ENCODE measurements around the gene ERC2.
A peak's percentile ranks its signal among the peaks of the same experiment; 100 is the strongest.

The ERC2 gene

DNA sequence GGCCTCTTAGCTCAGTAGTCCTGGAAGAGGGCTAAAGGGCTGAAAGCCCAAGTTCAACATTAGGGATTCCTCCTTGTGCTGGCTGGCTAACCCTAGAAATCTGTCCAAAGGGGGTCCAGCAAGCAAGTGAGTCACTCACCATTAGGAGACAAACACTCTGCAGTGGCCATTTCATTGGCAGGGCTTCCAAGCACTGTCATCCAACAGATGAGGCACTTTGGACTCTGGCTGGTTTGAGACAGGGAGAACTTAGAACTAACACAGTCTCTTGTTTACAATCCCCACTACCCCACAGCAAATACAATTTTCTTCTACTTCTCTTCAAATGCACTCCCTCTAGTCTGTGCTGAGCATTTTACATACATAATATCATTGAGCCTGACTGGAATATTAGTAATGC lies 971.0 kb downstream of the ERC2 start:
- no peak for DNase-seq

DNA sequence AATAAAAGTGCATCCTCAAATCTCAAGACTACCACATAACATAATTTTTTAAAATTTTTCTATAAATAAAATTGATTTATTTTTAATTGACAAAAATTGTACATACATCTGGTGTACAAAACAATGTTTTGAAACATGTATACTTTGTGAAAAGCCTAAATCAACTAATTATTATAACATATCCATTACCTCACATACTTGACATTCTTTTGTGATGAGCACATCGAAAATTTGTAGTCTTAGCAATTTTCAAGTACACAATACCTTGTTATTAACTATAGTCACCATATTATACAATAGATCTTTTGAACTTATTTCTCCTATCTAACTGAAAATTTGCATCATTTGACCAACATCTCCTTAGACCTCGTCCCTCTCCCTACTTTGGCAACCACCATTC lies 973.3 kb downstream of the ERC2 start:
- no peak for DNase-seq

DNA sequence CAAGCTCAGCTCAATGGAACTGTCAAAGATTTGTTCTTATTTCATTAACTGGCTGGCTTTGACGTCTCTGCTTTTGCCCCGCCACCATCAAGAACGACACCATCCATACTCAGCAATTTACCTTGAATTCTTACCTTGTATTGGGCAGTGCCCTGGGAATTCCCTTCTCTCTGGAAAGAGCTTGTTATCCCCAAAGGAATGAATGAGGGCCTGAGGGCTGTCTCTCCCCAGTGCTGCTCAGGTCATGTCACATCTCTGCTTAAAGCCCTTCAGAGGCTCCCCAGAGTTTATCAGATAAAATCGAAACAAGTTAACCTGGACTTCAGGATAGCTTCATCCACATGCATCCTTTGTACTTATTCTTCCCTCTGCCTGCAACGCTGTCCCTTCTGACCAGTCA lies 975.3 kb downstream of the ERC2 start:
- DNase-seq, result no peak

DNA sequence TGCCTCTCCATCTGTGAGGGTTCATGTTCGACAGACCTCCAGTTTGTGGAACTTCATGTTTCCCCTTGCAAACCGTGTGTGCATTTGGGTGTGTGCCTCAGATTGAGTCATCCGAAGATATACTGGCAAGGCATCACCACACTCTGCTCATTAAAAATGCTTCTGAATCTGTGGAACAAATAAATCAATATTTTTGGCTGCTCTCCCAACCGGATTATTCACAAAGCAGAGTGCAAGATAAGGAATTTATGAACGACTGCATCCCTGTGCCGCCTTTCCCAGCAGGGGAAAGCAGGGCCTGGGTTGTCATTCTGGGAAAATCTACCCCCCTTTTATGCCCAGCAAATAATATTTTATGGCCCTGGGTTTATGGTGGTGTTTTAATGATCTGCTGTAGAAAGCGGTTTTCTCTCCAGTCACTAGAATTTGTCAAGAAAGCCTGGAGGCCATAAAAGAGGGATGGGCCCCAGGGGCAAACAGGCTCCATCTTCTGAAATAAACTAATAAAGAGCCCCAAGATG lies 976.9 kb downstream of the ERC2 start:
- no peak for DNase-seq

DNA sequence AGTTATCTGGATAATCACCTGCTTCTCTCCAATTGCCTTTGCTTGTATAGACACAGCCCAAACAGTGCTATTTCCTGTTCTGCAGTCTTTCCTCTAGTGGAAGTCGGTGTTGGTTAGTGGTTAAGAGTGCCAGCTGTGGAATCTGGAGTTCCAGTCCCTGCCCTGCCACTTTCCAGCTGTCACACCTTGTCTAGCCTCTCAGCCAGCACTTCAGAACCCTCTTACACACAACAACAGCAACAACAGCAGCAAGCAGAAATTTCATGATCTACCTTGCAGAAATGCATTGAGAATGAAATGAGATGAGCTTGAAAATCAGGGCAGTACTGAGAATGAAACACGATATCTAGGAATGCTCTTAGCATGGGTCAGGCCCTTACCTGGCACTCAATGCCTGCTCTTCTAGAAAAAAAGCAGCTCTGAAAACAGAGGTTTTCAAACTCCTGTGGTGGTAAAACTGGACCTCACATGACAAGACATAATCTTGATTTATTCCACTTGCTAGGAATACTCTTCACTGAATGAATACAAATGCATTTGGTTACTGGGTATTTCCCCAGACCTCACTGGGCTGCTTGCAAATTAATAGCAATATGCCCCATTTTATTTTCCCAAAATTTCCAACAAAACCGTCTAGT lies 977.9 kb downstream of the ERC2 start:
- DNase-seq, result no peak

DNA sequence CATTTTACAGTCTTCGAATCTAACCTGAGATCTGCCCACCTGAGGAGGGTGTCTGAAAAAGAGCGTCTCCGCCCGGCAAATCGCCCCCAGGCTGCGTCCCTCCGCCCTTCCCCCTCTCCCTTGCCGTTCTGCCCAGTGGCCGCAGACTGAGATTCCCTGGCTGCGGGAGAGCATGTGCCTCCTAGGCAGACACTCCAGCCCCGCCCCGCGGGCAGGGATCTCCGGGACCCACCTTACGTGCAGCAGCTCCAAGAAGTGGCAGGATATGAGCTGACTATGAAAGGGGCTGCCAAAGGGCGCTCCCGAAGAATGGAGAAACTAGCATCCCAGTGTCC lies 978.5 kb downstream of the ERC2 start:
- DNase-seq, result no peak

DNA sequence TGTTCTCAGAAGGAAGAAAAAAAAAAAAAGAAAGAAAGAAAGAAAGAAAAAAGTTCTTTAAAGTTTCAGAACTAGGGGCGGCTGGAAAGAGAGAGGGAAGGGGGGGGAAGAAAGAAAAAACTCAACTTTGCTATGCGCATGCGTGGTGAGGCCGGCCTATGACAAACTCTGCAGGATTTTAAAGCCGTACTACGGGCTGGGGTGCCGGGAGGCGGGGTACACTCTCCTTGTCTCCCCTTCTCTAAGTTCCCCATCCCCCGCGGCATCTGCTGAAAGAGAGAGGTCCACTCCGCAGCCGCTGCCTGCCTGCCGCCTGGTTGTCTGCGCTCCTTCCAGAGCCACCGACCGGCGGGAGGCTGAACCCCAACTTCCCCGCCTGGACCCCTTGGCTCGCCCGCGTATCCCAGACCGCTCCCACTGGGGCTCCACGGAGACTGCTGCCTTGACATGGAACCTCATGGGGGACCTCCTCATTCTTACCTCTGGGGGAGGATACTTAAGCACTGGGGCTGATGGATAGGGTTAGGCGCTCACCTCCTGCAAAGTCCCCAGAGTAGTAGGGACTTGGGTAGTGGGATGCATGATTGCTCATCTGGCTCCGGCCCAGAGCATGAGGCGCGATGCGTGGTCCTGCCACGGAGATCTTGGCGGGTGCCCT lies 979.7 kb downstream of the ERC2 start:
- no peak for DNase-seq

DNA sequence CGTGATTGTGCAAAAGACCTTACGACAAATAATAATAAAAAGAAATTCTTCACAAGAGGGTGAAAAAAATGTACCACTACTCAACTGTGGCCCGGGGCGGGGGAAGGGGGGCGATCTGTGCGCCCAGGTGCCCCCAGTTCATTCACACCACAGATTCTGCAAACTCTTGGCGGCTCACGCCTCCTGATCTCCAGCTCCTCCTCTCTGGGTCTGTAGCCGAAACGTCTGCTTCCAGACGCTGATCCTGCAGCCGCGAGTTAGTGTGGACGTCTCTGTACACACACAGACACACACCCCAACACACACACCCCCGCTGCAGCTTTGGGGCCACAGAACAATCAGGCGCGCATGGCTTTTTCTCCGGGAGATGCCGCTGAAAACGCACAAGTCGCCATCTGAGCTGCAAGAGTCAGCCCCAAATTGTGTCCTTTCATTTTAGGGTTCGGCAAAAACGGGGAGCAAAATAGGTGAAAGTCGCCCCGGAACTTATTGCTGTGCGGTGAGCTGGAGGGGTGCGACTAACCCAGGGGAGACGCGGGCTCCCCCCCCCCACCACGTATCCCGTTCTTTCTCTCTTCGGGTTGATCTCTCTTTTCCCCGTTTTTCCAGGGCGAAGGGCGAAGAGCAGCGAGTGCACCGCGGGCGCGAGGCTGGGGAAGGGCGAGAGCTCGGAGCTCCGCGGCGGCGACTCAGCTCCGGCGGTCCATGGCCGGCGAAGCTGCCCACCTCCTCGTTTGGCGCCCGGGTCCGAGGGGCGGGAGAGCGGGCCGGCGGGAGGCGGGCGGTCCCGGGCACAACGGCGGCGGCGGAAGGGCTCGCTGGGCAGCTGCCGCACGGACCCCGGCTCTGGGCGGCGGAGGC lies 980.7 kb downstream of the ERC2 start:
- no peak for DNase-seq

DNA sequence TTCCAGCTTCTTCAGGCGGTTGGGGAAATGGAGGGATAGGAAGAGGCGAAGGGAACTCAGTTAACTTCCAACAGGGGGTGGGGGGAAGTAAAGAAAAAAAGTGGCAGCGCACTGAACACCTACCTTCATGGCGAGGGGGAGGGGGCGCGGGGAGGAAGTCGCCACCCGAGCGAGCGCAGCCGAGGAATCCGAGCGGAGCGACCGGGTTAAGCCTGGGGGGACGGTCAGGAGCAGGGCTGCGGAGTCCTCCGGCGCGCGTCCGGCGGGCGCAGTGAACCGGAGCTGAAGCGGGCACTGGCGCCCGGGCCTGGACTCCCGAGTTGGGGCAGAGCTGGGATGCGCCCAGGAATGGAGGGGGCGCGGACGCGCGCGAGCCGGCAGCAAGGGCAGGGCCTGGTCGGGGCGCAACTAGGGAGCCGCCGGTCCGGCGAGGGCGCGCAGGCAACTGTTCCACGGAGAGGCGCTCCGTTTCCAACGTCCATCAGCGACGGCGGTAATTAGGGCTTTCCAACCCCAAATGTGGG lies 981.3 kb downstream of the ERC2 start, which contains the start of gene WNT5A:
TSS of gene WNT5A (minus strand) at position 450 of the 524 bp plus-strand sequence. CDS start at position 129, 321 bp downstream.
- no peak for DNase-seq

DNA sequence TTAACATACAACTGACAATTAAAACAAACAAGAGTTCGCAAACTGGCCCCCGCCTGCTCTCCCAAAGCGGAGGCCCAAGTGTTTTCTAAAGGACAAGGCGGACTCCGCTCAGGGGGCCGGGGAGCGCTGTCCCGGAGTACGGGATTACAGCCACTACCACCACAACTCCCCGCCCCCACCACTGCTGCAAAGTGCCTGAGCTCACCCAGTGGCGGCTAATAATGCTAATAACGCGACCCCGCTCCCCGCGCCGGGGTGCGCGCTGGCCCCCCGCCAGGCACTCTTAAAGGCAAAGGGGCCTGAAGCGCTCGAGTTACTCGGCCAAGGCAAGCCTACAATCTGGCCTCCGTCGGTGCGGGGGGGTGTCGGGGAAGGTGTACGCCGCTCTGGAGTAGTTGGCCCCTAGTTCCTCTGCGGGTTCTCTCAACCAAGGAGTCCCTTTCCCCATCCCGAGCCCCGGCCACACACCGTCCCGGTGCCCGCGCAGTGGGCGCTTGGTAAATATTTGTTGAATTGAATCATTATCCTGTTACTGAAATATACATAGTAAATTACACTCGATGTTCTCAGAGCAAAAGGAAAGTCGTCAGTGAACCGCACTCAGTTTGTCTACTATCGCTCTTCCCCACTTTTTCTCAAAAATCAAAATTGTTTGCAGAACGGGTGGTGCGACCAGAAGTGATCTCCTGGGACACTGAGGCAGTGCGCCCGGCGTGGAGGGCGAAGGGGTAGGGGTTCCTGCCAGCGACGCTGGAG lies 982.0 kb downstream of the ERC2 start:
- DNase-seq, result no peak

DNA sequence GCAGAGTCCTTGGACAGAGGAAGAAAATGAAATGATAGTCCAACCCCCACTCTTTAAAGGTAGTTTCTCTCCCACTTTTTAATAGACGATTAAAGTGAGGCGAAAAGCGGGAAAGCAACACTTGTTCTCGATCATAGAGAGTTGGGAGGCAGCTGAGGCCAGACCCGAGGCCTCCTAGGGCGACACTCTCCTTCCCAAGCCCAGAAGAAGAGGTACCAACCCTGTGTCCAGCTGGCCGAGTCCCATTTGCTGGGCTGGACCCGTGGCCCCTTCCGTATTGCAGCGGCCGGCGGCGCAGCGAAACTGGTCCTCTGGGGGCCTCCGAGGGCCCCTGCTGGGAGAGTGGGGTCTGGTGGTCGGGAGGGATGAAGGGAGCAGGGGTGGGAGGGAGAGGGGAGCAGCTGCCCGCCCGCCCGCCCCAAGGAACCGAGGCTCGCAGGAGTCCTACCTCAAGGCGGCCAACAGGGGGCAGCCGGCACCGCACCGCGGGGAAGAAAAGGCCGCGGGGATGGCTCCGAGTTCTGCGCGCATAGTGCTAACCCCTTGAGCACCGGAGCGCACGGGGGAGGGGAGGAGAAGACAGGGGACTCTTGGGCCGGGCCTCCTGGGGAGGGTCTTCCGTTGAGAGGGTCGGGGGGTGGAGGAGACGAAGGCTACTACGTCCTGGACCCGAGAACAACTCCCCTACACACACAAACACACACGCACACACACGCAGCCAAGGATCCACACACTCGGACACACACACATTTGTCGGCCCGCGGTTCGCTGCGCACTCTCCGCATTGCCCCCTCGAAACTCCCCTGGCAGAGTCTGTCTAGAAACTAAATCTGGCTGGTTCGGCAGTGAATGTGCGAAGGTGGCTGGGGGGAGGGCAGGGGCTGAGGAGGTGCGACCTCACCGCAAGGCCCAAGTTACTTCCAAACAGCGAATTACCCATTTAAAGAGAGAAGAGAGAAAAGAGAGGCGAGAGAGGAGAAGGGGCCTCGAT lies 983.2 kb downstream of the ERC2 start:
- DNase-seq, result peak; percentile 19 to 31

DNA sequence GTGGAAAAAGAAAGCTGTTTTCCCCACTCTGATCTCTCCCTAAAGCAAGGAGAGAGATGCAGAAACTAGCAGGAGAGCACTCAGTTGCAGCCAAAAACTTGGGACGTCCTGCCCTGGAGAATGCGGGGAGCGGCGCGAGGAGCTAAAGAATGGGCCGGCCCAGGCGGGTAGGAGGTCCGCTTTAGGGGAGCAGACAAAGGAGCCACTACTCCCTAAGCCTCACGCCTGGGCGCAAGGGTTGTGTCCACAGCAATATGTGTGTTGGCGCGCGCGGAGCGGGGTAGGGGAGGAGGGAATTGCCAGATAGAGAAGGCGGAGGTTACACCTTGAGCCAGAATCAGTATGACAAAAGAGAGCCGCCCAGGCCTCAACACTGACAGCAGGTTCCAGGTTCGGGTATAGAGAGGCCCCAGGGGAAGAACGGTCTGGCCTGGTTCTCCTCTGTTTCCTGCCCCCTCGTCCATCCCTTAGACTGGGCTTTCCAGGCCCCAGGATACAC lies 984.0 kb downstream of the ERC2 start:
- DNase-seq, result no peak

DNA sequence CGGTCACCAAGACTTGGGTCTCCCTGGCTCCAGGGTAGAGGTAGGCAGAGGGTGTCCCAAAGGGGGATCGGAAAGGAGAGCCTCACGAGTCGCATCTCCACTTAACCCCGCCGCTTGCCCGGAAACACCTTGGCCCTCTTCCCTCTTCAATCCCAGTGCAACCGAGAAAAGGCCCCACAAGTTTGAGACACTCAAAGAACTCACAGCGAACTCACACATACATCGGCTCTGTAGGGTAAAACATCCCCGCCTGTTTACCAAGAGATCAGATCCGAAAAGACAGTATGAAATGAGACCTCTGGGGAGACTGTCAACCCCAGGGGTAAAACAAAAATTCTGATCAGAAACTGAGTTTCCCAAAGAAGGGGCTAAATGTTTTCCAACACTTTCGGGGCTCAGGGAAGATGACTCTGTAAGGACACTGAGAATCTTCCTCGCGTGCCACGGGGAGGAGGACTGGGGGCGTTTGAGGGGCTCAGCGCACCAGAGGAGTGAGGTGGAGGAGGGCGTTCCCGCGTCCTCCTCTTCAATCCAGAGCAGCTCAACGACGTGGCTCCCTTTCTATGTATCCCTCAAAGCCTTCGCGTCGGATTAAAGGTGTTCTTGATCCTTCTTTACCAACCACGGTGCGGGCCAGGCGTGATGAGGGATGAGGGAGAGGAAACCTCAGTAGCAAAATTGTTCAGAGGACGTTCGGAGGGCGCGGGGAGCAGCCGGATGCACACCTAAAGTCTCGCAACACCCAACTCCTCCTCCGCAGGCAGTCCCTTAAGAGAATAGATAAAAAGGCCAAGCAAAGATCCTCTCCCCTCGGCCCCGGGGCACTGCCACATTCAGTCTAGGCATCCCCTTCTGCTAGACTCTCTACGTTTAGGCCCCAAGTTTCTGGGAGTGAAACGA lies 984.8 kb downstream of the ERC2 start:
- no peak for DNase-seq

DNA sequence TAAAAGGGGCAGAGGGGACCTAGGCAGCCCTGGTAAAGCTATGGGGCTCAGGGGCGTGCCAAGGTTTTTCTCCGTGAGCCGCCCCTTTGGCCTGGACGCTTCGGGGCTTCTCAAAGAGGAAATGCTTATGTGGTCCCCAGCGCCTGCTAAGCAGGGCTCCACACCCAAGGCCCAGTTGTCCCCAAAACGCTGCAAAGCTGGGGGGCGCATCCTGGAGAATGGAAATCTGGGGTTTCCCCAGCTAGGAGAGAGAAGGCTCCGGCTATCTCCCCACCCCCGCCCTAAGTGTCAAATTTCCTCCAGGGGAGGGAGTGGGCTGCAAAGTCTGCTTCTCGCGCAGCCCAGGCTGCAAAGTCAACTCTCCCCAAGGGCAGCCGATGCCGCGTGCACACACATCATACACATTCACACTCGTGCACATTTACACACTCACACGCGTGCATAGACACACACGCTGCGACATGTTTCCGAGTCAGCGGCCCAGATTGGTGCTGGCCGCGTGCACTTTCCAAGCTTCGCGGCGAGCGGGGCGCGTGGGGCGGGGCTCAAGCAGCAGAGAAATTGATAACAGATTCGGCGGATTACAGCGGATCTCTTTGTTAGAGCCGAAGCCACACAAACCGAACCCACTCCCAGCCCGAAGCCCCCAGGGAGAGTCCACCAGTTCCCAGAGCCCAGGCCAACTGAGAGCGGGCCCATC lies 985.6 kb downstream of the ERC2 start:
- DNase-seq, result no peak

DNA sequence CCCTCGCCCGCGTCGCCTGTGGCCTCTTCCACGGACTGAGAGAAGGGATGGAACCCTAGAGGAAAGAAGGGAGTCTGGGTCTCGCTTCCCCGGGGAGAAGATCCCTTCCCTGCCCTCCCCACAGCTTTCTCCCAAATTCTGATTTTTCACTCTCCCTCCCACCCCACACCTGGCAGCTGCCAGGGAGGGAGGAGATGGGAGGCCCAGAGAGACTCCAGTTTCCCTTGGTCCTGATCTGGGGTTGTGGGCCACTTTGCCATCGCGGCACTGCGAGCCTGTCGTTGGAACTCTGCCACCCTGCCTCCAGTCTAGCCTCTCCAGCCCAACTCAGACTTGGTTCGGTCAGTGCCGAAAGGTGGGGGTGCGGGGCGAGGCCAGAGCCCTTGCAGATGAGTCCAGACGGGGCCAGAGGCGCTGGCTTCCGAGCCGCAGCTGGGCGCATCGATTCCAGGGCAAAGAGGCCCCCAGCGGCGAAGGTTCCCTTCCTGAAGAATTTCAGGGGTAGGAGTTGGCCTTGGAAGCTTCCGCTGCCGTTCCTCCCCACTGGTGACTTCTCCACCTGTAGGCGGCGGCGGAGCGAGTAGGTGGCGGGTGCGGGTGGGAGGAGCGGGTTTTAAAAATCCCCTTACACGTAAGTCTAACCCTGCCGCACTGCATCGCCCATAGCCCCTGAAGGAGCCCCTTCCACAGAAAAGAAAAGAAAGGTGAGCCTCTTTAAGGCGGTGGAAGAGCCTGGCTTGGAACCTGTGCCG lies 986.3 kb downstream of the ERC2 start:
- no peak for DNase-seq

DNA sequence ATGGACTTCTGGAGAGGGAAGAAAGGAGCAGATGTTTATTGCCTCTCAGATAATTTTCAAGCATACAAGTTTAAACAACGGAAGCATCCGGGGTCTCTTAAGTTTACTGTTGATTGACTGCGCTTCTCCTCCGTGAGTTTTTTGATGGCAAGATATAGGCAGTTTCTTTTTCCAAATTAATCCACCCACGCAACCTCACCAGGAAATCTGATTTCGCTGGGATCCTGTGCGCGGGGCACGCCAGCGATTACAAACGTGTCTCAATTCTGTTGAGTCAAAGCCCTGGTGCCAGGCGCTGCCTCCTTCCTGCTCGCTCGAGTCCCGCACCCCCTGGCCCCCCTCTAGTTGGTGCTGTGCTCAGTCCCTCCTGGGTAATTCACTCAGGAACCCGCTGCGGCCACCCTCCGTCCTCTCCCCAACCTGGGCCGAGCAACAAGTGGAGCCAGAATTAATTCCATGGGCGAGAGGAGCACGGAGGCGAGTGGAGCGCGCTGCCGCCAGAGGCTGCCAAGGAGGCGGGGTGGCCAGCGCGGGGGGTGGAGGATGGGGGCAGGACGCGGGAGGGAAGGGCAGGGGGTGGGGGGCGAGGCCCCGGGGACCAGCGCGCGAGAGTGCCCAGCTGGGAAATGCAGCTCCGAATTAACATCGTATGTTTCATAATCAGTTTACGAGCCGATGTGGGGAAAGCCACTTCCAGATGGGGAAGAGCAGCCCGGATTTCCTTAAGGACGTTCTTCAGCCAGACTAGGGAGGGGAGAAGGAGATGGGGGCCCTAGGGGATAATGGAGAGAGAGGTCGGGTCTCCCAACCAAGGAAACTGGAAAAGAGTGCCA lies 987.1 kb downstream of the ERC2 start:
- no peak for DNase-seq
